GM19035 (cell line): ENCODE data around the gene NOD2.

Source experiments
- ATAC-seq: cut with Tn5 transposase; IDR thresholded peaks from one replicate; pipeline ENCODE4 v1.9.1; 2021; ENCODE audit not compliant: unreplicated experiment

NOD2 gene

DNA sequence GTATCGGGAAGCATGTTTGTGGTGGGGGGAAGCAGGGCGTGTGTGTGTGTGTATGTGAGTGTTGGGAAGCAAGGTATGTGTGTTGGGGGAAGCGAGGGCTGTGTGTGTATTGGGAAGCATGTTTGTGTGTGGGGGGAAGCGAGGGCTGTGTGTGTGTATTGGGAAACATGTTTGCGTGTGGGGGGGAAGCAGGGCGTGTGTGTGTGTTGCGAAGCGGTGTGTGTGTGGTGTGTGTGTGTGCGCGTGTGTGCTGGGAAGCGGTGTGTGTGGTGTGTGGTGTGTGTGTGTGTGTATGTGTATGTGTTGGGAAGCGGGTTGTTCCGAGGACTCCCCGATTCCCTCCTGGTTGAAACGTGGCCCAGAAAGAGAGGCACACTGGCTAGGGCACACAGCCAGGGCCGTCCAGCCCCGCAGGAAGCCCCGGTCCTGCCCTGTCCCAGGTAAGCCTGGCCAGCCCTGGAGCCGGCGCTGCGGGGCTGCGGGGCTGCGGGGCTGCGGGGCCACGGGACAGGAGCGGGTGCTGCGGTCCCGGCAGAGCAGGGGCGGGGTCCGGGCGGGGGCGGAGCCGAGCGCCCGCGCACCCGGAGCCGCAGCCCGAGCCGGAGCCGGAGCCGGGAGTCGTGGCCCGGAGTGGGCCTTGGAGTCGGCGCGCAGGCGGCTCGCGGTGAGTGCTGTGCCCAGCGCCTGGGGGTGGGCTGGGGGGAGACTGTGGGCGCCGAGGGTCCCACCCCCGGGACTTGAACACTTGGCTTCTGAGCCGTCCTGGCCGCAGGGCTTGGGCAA, at the start of gene NOD2:
Gene NOD2 (plus strand): TSS at position 608 of the 783 bp plus-strand sequence. CDS start 5,890 bp downstream, outside the sequence.
- ATAC-seq, result no peak

DNA sequence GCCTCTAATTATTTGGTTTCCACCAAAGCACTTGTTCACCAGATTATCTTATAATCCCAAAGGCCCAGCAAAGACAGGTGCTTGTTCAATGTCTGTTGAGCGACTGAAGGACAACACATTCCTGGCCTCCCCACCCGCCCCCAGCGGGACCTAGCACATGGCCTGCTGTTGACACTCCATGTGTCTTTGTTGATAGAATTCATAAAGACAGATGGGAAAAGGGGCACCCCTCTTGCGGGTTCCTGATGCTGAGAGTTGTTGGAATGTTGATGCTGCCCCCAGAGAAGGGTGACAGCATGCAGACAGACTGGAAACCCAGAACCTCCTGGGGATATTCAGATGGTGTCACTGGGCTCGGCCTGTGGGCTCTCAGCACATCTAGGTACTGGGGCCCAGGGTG, 49.2 kb upstream of the NOD2 start:
- no peak for ATAC-seq

DNA sequence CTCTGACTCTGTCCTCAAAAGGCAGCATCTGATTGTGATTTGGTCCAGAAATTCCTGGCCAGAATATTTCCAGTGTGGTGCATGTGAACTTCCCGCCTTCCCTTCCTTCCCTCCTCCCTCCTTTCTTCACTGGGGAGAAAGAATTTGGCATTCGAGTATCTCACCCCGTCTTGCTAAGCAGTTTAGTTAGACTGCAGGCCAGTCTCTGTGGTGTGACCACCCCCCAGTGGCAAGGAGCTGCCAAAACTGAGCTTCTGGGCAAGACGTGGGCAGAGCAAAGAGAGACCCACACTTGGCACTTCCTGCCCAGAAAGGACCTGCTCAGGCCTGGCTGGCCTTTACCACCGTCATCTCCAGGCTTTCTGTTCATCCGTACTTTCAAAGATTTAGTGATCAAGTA, 48.7 kb upstream of the NOD2 start:
- ATAC-seq, result no peak

DNA sequence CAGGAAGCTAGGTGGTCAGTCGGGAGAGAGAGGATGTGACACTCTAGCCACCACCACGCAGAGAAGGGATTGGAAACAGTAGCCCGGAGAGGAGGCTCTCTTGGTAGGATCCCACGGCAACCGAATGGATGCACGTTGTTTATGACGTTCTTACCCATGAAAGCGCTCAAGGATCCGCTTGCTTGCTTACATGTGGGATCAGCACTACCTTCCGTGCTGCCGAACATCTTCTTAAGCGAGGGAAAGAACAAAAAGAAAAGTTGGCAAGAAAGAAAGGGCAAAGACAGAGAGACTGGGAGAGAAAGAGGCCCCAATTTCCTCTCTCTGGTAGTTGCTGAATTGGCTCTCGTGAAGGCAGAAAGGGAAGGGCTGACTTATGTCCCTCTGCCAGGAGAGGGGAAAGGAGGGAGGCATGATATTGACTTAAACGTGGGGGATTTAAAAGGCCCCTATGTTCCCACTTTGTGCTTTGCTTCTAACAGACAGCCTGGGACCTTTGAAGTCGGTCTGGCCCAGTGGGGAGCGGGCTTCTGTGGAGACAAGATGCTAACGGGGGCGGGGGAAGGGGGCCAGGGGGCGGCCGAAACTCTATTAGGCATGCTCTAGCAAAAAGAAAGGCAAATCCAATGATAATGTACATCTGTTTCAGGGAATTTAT, 47.7 kb upstream of the NOD2 start:
- no peak for ATAC-seq

DNA sequence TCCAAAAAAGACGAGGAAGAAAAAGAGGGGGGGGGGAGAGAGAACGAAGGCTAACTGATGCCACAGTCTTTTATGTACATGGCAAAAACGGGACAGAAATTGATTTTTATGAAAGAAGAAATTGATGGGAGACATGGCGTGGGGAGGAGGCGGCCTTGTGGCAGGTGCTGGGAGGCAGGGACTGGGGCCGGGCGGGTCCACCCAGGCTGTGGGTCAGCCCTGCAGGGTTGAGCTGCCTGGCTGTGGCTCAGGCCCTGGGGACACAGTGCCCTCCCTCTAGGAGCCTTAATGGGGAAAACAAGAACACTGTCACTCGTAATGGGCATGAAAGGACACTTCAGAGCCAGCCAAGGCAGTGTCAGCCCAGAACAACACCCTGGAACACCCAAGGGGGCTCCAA, 47.1 kb upstream of the NOD2 start:
- ATAC-seq, result no peak

DNA sequence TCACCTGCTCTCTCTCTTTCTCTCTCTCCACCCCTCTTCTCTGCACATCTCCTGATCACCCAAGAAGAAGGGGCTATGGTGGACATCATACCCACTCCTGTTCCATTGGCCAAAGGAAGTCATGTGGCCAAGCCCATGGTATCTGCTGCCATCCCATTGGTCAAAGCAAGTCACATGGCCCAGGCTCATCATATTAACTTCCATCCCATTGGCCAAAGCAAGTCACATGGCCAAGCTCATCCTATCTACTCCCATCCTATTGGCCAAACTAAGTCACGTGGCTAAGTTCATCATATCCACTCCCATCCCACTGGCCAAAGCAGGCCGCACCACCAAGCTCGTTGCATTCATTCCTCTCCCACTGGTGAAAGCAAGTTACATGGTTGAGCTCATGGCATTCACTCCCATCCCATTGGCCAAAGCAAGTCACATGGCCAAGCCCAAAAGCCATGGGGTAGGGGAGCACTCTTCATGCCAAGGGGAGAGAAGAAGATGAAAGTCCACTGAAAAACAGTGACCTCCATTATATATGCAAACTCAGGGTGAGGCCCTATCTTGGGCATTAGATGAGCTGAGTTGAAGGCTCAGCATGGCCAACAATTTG, 41.5 kb upstream of the NOD2 start:
- ATAC-seq, result no peak

DNA sequence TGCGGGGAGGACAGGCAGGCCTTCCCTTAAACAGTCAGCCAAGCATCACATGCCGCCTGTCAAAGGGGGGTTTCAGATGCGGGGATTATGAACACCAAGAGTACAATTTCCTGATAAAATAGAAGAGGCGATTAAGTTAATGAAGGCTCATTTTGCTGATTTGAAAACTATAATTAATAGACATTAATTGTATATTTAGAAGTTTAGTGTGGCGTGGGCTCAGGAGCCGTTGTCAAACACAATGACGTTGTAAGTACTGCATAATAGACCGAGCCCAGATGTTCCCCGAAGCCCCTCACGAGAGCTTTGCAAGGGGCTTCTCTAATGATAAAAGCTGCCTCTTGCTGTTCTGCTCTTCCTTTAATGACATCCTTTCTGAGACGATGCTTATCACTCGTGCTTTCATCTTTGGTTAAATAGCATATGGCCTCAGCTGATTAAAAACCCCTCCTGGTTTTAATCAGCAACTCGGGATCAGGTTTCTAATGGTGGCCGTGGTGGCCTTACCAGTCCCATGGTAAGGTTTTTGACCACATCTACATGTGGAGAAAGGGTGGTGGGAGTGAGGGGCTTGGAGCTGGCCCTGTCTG, 40.5 kb upstream of the NOD2 start:
- ATAC-seq, result no peak

DNA sequence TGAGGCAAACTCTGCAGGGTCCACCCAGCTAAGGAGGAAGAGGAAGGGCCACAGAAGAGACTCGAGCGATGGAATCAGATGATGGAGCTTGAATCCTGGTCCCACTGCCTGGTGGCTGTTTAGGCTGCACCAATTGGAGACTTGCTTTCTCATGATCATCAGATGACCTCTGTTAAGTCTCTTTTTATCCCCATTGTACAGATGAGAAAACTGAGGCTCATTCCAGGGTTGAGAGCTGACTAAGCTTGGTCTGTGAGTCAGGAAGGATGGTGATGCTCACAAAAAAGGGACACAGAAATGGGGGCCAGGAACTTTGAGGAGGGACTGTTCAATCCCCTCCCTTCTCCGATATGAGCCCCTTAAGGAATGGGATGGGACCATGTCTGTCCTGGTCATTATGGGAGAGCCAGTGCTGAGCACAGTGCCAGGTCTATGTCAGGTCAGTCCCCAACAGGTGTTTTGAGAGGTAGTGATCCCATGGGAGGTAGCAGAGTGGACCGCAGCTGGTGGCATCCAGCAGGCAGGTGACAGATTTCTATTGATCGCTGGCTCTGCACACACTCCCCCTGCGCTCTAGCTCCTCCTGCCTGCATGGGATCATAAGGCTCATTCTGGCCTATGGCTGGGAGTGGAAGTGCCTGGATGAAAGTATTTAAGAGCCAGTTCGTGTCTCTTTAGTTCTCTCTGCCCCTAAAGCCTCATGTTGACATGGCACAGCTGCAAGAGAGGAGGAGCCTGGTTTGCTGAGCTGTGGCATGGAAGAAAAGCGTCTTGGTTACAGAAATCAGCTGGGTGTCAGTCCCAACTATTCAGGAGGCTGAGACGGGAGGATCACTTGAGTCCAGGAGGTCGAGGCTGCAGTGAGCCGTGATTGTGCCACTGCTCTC, 39.5 kb upstream of the NOD2 start:
- ATAC-seq, result no peak

DNA sequence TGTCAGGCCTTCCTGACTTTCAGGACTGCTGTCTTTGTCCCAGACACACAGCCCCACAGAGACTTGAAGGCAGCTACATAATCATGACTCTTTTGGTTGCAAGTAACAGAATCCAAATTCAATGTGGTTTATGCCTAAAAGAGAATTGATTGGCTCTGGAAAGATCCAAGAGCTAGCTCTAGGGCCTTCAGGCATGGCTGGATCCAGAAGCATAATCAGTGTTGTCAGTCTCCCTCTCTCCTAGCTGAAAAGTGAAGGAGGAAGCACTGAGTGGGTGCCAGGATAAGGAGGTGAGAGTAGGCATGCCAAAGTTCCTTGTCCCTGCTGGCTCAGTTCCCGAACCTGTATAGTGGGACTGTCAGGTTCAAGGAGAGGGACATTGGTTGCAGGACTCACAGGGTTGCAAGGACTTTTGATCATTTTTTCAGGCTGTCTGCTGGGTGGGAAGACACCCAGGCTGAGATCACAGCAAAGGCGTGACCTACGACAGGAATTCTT, 37.8 kb upstream of the NOD2 start:
- no peak for ATAC-seq

DNA sequence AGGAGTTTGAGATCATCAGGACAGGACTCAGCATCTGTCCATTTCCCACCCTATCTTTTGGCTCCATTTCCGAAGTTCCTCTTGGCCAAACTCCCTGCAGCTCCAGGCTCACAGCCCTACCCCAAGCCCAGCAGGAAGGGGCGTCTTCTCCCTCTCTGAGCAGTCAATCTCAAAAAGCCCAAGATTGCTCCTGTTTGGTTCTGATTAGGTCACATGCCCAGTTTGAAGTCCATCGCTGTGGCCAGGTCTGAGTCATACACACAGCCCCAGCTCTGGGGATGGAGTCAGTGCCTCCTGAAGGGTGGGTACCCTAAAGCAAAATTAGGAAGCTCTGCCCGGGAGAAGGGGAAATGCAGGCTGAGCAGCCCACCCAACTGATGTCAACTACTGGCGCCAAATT, 36.2 kb upstream of the NOD2 start:
- no peak for ATAC-seq

DNA sequence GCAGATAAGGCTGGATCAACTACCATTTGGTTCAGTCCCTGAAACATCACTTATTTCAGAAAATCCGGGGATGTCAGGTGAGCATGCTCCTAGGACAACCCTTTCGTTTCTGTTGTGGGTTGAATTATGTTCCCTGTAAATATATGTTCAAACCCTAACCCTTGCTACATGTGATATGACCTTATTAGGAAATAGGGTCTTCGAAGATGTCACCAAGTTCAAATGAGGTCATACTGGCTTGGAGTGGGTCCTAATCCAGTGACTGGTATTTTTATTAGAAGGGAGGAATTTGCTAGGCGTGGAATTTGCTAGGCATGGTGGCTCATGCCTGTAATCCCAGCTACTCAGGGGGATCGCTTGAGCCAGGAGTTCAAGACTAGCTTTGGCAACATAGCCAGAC, 33.6 kb upstream of the NOD2 start:
- ATAC-seq, result no peak

DNA sequence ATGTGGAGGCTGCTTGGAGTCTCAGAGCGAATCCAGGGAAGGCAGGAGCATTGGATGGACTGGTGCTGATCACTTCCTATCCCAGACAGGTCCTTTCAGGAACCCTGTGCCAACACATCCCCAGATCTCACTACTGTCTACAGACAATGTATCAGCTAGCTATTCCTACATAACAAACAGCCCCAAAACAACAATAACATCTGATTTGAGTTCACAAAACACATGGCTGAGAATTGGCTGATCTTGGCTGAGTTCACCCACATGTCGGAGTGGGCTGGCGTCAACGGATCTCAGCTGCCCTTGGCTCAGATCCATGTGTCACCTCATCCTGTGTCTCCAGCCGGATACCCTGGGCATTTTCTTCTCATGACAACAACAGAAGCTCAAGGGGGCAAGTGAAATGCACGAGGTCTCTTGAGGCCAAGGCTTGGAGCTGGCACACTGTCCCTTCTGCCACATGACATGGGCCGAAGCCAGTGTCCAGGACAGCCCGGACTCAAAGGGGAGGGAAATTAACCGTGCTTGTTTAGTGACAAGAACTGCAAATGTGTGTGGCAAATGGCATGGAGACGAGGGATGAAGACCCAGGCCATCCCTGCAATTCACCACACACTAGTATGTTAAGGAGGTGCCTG, 31.0 kb upstream of the NOD2 start:
- ATAC-seq, result no peak

DNA sequence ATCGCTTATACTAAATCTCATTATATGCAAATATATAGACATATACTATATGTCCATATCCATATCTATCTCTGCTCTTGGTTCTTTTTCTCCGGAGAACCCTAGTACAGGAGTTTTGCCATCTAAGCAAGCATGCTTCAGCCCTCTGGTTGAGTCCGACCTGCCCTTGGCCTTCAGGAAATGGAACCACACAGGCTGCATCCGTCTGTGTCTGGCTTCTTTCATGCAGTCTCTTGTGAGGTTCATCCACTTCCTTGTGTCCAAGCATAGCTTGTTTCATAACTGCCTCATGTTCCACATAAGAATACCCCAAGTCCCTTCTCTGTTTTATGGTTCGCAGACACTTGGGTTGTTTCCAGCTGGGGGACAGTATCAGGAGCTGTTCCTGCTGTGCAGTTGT, 29.1 kb upstream of the NOD2 start:
- no peak for ATAC-seq

DNA sequence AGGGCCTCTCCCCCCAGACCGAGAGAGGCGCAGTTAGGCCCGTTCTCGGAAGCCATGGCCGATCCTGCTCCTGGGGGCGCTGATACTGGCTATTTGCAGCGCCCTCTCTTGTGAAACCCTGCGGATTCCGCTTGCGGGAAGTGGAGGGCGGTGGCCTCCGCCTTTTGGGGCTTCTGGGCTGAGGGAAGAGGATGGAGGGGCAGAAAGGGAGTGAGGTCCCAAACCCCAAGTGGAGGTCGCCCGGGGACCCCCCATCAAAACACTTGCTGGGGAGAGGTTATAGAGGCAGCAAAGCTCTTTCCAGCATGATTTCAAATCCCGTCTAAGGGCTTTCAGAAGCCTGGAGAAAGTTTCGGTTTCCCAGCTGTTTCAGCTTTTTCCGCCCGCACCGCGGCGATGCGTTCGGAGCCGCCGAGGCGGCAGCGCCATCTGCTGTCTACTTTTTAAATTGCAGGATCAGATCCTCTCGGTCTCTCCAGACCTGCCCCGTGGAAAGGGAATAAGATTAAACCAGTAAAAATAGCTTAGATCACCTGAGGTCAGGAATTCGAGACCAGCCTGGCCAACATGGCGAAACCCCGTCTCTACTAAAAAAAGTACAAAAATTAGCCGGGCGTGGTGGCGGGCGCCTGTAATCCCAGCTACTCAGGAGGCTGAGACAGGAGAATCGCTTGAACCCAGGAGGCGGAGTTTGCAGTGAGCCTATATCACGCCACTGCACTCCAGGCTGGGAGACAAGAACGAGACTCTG, 28.1 kb upstream of the NOD2 start:
- peak; percentile 46 for ATAC-seq

DNA sequence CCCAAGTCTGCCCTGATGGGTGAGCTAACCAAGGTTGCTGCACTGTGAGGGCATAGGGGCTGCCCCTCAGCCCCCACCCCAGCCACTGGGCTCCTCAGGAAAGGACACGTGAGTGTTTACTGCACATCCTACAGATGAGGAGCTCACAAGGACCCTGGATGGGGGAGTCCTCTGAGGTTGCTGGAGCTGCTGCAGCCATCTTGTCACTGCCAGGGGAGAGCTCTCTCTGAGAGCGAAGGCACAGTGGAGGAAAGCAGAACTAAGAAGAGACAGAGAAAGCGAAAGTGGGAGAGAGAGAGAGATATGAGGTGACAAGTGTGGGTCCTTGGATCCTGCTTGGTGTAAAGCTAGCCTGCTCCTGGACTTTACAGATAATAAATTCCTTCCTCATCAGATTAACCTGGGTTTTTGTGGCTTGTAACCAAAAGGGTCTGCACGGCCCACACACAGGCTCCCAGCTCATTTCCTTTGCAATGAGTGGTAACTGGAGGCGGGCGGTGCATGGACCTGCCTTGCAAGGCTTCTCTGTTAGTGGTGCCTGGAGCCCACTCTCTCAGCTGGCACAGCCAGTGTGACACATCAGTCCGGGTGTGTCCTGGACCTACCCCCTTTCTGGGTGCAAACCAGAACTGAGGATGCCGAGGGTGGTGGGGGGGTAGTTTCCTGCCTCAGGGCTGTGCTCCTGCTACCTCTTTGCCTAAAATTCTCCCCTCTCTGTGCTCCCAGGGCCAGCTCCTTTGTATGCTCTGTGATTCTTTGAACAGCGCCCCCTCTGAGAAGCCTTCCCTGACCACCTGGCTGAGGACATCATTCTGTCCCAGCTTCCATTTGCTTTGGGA, 26.5 kb upstream of the NOD2 start:
- peak; percentile 79 for ATAC-seq

DNA sequence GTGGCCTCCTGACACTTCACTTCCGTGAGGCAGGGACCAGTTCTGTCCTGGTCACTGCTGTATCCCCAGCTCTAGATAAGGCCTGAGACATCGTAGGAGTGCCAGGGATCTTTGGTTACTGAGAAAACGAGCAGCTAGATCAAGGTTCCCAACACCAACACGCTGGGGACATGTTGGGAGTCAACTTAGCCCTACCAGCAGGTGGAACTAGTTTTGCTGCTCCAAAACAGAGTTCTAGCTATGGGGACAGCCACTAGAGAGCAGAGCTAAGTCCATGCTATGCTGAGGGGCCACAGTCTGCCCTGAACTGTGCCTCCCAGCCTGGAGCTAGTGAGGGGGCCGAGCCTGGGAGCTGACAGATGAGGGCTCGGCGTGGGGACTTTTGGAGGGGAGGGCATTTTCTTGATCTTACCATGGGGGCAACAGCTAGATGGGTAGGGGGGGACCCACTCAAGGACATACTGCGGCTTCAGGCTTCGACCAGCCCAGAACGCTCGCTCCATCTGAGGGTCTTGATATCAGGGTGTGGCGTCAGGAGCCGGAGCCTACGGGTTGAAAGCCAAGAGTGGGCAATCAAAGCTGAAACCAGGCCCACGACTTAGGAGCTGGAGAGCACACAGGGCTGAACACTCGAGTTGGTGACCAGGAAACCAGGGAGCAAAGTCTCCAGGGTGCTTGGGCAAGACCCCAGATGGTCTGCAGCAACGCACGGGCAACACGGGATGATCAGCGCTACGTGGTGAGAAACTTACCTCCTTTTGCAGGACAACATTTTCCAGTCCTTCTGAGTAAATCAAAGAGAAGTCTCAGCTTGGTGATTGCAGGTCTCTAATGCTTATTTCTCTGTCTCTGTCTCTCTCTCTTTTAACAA, 25.7 kb upstream of the NOD2 start:
- ATAC-seq, result no peak

DNA sequence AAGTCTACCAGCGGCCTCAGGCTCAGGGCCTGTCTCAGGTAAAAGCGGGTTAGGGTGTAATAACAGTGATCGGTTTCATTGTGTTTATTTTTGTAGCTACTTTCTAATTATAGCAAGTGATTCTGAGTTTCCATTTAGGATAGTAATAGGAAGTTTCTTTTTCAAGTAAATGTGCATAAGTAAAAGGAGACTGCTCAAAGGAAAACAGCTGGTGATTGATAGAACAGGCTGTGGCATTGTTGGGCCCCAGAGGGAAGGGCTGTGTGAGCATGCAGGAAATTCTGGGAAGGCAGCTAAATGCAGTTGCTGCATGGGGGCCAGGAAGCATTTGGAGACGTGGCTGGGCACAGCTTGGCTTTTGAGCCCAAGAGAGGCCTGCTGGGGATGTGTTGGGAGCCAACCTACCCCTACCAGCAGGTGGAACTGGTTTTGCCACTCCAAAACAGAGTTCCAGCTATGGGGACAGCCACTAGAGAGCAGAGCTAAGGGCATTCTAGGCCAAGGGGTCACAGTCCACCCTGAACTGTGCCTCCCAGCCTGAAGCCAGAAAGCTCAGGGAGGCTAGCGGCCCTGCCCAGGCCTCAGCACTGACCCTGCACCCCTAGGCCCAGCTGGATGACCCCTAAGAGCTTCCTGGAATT, 24.9 kb upstream of the NOD2 start:
- no peak for ATAC-seq
